ENCODE measurements around the gene VASH1. TPM values are rescaled to one million over a fixed set of nuclear protein-coding genes. Genes with fewer than 3 reads are reported as not detected.

Gene VASH1
- total RNA-seq, 1 donor from 2014 or later = 28.4 TPM

DNA sequence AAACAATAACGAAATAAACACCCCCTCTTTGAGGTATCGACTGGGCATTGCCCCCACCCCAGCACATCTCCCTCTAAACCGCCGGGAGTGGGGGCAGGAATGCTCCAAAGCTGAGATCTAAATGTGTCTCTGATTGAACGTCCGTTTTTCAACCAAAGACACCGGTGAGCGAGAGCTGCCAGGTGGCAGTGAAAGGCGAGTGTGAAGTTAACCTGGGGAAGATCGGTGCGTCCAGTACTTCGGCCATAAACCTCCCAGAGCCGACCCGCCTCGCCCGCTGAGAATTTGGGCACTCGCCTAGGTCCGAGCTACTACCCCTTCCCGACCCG is 50.8 kb downstream of the VASH1 start:
- Histone ChIP-seq H3K4me3 (peak overlapping the region; percentile 76 to 88), H3K27me3 (no peaks in the 10 kb centered on the region), H3K9me3 (no peaks in the 10 kb centered on the region), H3K36me3 (peaks cover 13 to 19% of the 10 kb centered on the region in 2 donors), H3K4me1 (peaks cover 0 to 6% of the 10 kb centered on the region in 2 donors), H3K27ac (peak overlapping the region; percentile 74 to 79)
- DNase-seq (ENCODE audit: low spot score in 2 of 2) = no peak
- TF ChIP-seq, protein P1, sequence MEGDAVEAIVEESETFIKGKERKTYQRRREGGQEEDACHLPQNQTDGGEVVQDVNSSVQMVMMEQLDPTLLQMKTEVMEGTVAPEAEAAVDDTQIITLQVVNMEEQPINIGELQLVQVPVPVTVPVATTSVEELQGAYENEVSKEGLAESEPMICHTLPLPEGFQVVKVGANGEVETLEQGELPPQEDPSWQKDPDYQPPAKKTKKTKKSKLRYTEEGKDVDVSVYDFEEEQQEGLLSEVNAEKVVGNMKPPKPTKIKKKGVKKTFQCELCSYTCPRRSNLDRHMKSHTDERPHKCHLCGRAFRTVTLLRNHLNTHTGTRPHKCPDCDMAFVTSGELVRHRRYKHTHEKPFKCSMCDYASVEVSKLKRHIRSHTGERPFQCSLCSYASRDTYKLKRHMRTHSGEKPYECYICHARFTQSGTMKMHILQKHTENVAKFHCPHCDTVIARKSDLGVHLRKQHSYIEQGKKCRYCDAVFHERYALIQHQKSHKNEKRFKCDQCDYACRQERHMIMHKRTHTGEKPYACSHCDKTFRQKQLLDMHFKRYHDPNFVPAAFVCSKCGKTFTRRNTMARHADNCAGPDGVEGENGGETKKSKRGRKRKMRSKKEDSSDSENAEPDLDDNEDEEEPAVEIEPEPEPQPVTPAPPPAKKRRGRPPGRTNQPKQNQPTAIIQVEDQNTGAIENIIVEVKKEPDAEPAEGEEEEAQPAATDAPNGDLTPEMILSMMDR (IDR thresholded peaks at IDR 0.05) = no peak
- intact Hi-C loops (cut with DNase I) = loop anchor here (2.0 to 5.0 kb wide), 6 partner anchors 27 to 645 kb away; partner anchors contain the start of genes AHSA1, CIPC, GSTZ1 and POMT2

DNA sequence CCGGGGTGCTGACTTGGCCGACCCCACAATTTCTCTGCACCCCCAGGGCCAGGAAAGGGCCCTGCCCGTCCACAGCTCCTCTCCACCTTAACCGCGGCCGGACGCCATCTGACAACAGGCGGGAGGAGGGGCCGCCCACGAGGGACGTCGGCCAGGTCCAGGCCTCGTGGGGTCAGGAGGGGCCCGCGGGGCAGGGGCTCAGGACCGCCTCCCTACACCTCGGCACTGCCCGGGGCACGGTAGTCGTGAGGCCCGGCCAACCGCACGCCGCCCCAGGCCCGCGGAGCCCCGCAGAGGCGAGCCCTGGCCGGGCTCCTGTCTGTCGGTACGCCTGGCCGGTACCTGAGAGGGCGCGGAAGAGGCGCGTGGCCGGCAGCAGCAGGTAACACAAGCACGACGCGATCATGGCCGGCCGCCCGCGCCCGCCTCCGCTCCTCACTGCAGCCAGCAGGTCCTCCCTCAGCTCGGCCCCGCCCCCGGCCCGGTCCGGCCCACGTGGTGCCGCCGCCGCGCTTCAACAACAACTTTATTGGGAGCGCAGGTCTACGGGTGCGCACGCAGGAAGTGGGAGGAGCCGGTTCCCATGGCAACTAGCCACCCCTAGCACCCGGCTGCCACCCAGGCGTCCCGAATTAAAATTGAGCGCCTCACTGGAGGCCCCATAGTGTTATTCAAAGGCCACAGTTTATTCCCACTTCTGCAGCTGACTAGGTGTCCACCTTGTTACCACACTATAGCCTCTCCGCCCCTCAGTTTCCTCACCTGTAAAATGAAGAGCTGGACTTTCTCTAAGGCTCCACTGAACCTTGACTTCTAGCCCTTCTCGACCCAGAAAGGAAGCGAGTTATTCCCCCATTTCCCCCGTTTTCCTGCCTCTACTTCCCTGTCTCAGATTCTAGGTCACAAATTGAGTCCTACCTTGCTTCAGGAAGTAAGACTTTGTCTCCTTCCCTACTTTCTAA is 51.4 kb downstream of the VASH1 start, which contains the start of gene ANGEL1:
Gene ANGEL1, minus strand, starts transcription at position 461 of the 962 bp plus-strand sequence. Its CDS starts 55 bp downstream, at position 406.
- H3K9me3 ChIP-seq = no peaks in the 10 kb centered on the region
- TF ChIP-seq, protein P1 (IDR thresholded peaks at IDR 0.05) = no peak
- peak within 1 kb of the TSS; percentile 74 to 79 for H3K27ac ChIP-seq
- H3K4me1 ChIP-seq = peaks cover 0 to 6% of the 10 kb centered on the region in 2 donors
- intact Hi-C loops (cut with DNase I) = loop anchor here (2.0 to 5.0 kb wide), 6 partner anchors 28 to 645 kb away; partner anchors contain the start of genes AHSA1, CIPC, GSTZ1 and POMT2
- peak within 1 kb of the TSS; percentile 76 to 88 for H3K4me3 ChIP-seq
- DNase-seq (ENCODE audit: low spot score in 2 of 2) = peak; percentile 86 to 98
- no peaks in the 10 kb centered on the region for H3K27me3 ChIP-seq
- H3K36me3 ChIP-seq = peaks cover 9 to 13% of the 10 kb centered on the region in 2 donors

DNA sequence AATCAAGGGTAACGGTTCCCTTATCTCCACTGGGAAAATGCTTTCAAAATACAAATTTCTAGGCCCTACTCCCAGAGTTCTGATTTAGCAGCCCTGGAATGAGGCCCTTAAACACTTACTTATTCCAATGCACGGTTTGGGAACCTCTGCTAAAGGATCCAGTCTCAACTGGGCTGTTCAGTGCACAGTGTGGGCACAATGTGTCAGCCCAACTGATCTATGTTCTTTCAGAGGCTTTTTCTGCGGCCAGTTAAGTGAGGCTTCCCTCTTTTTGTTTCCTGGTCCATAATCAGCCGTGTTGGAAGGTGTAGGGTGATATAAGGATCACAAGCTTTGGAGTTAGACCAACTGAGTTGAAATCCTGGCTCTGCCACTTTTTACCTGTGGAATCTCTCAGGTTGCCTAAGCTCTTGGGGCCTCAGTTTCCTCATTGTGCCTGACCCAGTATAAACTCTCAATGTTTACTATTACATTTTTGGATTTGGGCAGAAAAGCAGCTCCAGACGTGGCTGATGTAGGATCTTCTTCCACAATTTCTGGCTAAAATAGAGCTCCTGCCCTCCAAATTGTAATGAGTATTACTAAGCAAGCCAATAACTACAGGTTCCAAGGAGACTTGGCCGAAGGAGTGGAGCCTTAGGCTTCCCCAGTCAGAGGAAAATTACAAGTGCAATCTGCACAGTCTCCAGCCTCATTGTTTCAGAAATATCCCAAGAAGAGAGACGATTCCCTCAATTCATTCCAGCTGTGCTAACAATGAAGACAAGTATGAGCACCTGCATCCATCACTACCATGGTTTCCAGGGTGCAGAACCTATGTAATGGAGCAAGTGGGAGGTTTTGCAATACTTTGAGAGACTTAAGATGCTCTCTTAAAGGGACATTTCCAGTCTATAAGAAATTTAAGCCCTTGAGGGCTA is 53.7 kb downstream of the VASH1 start:
- DNase-seq (ENCODE audit: low spot score in 2 of 2) = no peak
- intact Hi-C loops (cut with DNase I) = loop anchor here (5.0 kb wide), 2 partner anchors 53 to 642 kb away; partner anchors contain the start of genes AHSA1, VASH1 and VIPAS39
- Histone ChIP-seq H3K4me3 (no peak overlapping the region), H3K27ac (peak overlapping the region in 1 of 2 donors; percentile 28), H3K27me3 (no peaks in the 10 kb centered on the region), H3K9me3 (no peaks in the 10 kb centered on the region), H3K4me1 (peaks cover 0 to 6% of the 10 kb centered on the region in 2 donors), H3K36me3 (no peaks in the 10 kb centered on the region)
- TF ChIP-seq, protein P1 (IDR thresholded peaks at IDR 0.05) = no peak

DNA sequence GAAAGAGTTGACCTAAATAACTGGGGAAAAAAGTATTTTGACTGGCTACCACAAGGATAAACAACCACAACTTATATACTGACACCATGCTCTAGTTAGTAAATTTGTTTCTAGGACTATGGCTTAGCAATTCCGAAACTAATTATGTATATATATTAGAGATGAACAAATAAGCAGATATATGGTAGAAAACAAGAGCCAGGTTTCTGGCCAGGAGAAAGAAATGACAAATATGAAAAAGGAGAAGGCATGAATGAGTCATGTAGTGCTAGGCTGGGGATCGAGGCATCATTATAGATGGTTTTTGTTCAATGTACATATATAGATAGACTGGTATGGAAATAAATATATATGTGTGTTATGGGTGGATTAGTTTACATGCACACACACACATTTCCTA is 59.4 kb downstream of the VASH1 start:
- intact Hi-C loops (cut with DNase I) = no loop called here
- Histone ChIP-seq H3K27me3 (no peaks in the 10 kb centered on the region), H3K27ac (no peak overlapping the region), H3K4me1 (no peaks in the 10 kb centered on the region), H3K36me3 (no peaks in the 10 kb centered on the region), H3K9me3 (no peaks in the 10 kb centered on the region), H3K4me3 (no peak overlapping the region)
- no peak for DNase-seq (ENCODE audit: low spot score in 2 of 2)
- TF ChIP-seq, protein P1 (IDR thresholded peaks at IDR 0.05) = no peak

DNA sequence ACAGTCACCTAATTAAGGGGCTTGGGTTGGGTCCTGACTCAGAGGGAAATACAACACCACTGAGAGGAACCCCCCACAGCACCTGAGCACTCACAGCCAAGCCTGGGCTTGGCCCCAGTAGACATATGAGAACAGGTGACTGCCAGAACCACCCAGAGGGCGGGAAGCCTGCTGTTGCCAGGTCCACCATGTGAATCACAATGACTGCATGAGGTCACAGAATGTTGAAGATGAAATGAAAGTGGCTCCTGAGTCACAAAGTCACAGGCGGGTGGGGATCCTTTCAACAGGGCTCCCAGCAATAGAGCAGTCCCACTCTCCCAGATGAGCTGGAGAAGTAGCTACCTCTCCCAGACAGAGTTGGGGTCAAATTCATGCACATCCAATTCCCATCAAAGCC is 64.9 kb downstream of the VASH1 start, which contains the start of gene LRRC74A:
Gene LRRC74A, plus strand, starts transcription at position 287 of the 400 bp plus-strand sequence. CDS start 290 bp downstream, outside the sequence.
- no peak within 1 kb of the TSS for H3K27ac ChIP-seq
- H3K4me1 ChIP-seq = no peaks in the 10 kb centered on the region
- intact Hi-C loops (cut with DNase I) = no loop called here
- no peaks in the 10 kb centered on the region for H3K9me3 ChIP-seq
- DNase-seq (ENCODE audit: low spot score in 2 of 2) = no peak
- TF ChIP-seq, protein P1 (IDR thresholded peaks at IDR 0.05) = no peak
- H3K4me3 ChIP-seq = no peak within 1 kb of the TSS
- H3K36me3 ChIP-seq = no peaks in the 10 kb centered on the region
- H3K27me3 ChIP-seq = no peaks in the 10 kb centered on the region

Data from ascending aorta (tissue), 2 donors.